ENCODE data around the gene FAM171A1. TPM values are rescaled to one million over a fixed set of nuclear protein-coding genes. Genes with fewer than 3 reads are reported as not detected.
"Not testable (repeated sequence)": the region's sequence is repeated elsewhere in the genome, so short reads cannot be mapped to it uniquely, and the experiment has no call there.

Gene FAM171A1
- total RNA-seq, 1 experiment from 2014 or later = 19.2 TPM

- no peak overlapping the region for H3K27ac ChIP-seq (ENCODE audit: low read length)
- no TSS peak for BruUV-seq (replicated peaks)
- H3K4me3 ChIP-seq (ENCODE audit: low read depth in 2 of 2, low read length in 2 of 2) = no peak overlapping the region
- no peaks in the 10 kb centered on the region for H3K36me3 ChIP-seq (ENCODE audit: control insufficient read depth, insufficient read depth, low read length)
- ATAC-seq (no peak), DNase-seq (ENCODE audit: low read depth, low spot score) (no peak)
- H3K4me1 ChIP-seq (ENCODE audit: control insufficient read depth, insufficient read depth, low read length) = no peaks in the 10 kb centered on the region
- ChIA-PET POLR2A (no interaction called here), CTCF (no interaction called here)
- H3K9me3 ChIP-seq (ENCODE audit: control insufficient read depth, insufficient read depth, low read depth, low read length) = no peaks in the 10 kb centered on the region
- in situ Hi-C loops (cut with HindIII; ENCODE audit: low pct_unique_long_range_greater_than_20kb, low sequenced_read_pairs) = no loop called here
- TF ChIP-seq SIN3A (IDR thresholded peaks at IDR 0.05; ENCODE audit: borderline replicate concordance, insufficient read depth, low read depth, low read length) (no peak), POLR2AphosphoS5 (IDR thresholded peaks at IDR 0.05; ENCODE audit: low read depth, low read length) (no peak)
- TF ChIP-seq, protein P1, sequence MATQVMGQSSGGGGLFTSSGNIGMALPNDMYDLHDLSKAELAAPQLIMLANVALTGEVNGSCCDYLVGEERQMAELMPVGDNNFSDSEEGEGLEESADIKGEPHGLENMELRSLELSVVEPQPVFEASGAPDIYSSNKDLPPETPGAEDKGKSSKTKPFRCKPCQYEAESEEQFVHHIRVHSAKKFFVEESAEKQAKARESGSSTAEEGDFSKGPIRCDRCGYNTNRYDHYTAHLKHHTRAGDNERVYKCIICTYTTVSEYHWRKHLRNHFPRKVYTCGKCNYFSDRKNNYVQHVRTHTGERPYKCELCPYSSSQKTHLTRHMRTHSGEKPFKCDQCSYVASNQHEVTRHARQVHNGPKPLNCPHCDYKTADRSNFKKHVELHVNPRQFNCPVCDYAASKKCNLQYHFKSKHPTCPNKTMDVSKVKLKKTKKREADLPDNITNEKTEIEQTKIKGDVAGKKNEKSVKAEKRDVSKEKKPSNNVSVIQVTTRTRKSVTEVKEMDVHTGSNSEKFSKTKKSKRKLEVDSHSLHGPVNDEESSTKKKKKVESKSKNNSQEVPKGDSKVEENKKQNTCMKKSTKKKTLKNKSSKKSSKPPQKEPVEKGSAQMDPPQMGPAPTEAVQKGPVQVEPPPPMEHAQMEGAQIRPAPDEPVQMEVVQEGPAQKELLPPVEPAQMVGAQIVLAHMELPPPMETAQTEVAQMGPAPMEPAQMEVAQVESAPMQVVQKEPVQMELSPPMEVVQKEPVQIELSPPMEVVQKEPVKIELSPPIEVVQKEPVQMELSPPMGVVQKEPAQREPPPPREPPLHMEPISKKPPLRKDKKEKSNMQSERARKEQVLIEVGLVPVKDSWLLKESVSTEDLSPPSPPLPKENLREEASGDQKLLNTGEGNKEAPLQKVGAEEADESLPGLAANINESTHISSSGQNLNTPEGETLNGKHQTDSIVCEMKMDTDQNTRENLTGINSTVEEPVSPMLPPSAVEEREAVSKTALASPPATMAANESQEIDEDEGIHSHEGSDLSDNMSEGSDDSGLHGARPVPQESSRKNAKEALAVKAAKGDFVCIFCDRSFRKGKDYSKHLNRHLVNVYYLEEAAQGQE (IDR thresholded peaks at IDR 0.05; ENCODE audit: insufficient read depth in 1 of 2, low read depth in 2 of 2, low read length in 1 of 2) = no peak
- H3K27me3 ChIP-seq (ENCODE audit: control insufficient read depth, insufficient read depth, low read length) = no peaks in the 10 kb centered on the region
- intact Hi-C loops (cut with micrococcal nuclease; ENCODE audit: unreplicated experiment) = no loop called here
Measured at GRCh38 chr10:15305161-15305560, 65.9 kb downstream of the FAM171A1 start.

DNA sequence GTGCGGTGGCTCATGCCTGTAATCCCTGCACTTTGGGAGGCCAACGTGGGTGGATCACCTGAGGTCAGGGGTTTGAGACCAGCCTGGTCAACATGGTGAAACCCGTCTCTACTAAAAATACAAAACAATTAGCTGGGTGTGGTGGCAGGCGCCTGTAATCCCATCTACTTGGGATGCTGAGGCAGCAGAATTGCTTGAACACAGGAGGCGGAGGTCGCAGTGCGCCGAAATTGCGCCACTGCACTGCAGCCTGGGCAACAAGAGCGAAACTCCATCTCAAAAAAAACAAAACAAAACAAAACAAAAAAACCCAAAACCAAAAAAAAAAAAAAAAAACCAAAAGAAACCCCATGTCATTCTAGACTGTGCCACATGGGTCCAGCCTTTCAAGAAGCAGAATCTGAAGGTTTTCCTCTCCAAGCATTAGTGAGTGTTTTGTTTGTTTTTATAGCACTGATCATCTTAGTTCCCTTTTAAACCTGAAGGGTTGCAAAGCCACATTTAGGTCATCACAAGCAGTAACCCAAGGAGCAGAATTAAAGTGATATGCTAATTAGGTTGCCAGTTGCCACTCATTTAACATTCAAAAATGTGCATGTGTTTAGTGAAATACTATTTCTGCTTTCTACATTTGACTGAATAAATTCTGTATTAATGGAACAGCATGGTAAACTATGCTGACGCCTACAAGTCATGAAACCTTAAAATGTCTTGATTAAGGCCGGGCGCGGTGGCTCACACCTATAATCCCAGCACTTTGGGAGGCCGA lies 68.7 kb downstream of the FAM171A1 start:
- H3K36me3 ChIP-seq (ENCODE audit: control insufficient read depth, insufficient read depth, low read length); DNase-seq (ENCODE audit: low read depth, low spot score); POLR2A ChIA-PET; BruUV-seq (replicated peaks); H3K27me3 ChIP-seq (ENCODE audit: control insufficient read depth, insufficient read depth, low read length); H3K4me3 ChIP-seq (ENCODE audit: low read depth in 2 of 2, low read length in 2 of 2); H3K9me3 ChIP-seq (ENCODE audit: control insufficient read depth, insufficient read depth, low read depth, low read length); in situ Hi-C loops (cut with HindIII; ENCODE audit: low pct_unique_long_range_greater_than_20kb, low sequenced_read_pairs); H3K4me1 ChIP-seq (ENCODE audit: control insufficient read depth, insufficient read depth, low read length); ATAC-seq; CTCF ChIA-PET; H3K27ac ChIP-seq (ENCODE audit: low read length); intact Hi-C loops (cut with micrococcal nuclease; ENCODE audit: unreplicated experiment): not testable (repeated sequence)

DNA sequence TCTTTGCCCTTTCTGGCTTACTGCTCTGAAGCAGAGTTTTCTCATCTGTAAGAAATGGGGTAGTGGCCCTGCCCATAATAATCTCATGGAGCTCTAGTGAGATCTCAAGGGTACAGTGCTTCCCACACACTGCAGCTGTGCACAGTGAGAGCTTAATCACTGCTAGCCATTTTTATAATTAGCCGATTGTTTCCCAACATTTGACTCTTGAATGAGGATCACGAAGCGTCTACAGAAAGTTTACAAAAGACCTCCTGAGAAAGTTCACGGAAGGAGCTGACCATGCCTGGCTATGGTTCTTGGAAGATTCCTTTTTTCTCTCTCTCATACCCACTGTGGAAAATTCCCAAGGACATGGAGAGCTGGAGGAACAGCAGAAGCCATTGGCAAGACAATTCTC lies 70.4 kb downstream of the FAM171A1 start:
- Histone ChIP-seq H3K27ac (ENCODE audit: low read length) (no peak overlapping the region), H3K27me3 (ENCODE audit: control insufficient read depth, insufficient read depth, low read length) (no peaks in the 10 kb centered on the region), H3K9me3 (ENCODE audit: control insufficient read depth, insufficient read depth, low read depth, low read length) (no peaks in the 10 kb centered on the region), H3K36me3 (ENCODE audit: control insufficient read depth, insufficient read depth, low read length) (no peaks in the 10 kb centered on the region), H3K4me1 (ENCODE audit: control insufficient read depth, insufficient read depth, low read length) (no peaks in the 10 kb centered on the region), H3K4me3 (ENCODE audit: low read depth in 2 of 2, low read length in 2 of 2) (no peak overlapping the region)
- no TSS peak for BruUV-seq (replicated peaks)
- intact Hi-C loops (cut with micrococcal nuclease; ENCODE audit: unreplicated experiment) = no loop called here
- DNase-seq (ENCODE audit: low read depth, low spot score) = no peak
- no peak for ATAC-seq
- TF ChIP-seq, protein P1 (IDR thresholded peaks at IDR 0.05; ENCODE audit: insufficient read depth in 1 of 2, low read depth in 2 of 2, low read length in 1 of 2) = no peak
- TF ChIP-seq, protein P2, sequence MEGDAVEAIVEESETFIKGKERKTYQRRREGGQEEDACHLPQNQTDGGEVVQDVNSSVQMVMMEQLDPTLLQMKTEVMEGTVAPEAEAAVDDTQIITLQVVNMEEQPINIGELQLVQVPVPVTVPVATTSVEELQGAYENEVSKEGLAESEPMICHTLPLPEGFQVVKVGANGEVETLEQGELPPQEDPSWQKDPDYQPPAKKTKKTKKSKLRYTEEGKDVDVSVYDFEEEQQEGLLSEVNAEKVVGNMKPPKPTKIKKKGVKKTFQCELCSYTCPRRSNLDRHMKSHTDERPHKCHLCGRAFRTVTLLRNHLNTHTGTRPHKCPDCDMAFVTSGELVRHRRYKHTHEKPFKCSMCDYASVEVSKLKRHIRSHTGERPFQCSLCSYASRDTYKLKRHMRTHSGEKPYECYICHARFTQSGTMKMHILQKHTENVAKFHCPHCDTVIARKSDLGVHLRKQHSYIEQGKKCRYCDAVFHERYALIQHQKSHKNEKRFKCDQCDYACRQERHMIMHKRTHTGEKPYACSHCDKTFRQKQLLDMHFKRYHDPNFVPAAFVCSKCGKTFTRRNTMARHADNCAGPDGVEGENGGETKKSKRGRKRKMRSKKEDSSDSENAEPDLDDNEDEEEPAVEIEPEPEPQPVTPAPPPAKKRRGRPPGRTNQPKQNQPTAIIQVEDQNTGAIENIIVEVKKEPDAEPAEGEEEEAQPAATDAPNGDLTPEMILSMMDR (IDR thresholded peaks at IDR 0.05) = no peak
- TF ChIP-seq POLR2AphosphoS5 (IDR thresholded peaks at IDR 0.05; ENCODE audit: low read depth, low read length) (no peak), SIN3A (IDR thresholded peaks at IDR 0.05; ENCODE audit: borderline replicate concordance, insufficient read depth, low read depth, low read length) (no peak), TCF7L2 (IDR thresholded peaks at IDR 0.05; ENCODE audit: low read depth, low read length) (no peak)
- ChIA-PET CTCF (no interaction called here), POLR2A (no interaction called here)
- in situ Hi-C loops (cut with HindIII; ENCODE audit: low pct_unique_long_range_greater_than_20kb, low sequenced_read_pairs) = no loop called here
